SK-N-SH (cell line): ENCODE results near the gene HARS1. TPM values are rescaled to one million over a fixed set of nuclear protein-coding genes. Genes with fewer than 3 reads are reported as not detected.

Source experiments
- CTCF ChIA-PET: fragments of 300-600, 350-600 bp; formaldehyde crosslinking; extraction: SDS; loops from one replicate; lab custom pipeline; 2021; lab: Yijun Ruan, JAX
- POLR2A ChIA-PET: fragments of 350-600 bp; sonication (Branson Sonifier 250); formaldehyde crosslinking; extraction: SDS; loops from one replicate; lab custom pipeline; 2020; ENCODE audit warnings: antibody characterized with exemption, inconsistent platforms; lab: Yijun Ruan, JAX
- DNase-seq: peaks from one replicate; pipeline ENCODE4 v3.0.0; 2012
- H2AFZ ChIP-seq: fragments of 200-600 bp; sonication (generic); 2 replicates; pipeline ENCODE4 v1.8.1; 2016; ENCODE audit warnings: antibody characterized with exemption, mild to moderate bottlenecking, low read depth
- H3F3A ChIP-seq: fragments of 200-600 bp; sonication (generic); replicated peaks from 2 replicates; pipeline ENCODE3; 2016; ENCODE audit warnings: antibody characterized with exemption, mild to moderate bottlenecking; ENCODE audit not compliant: insufficient read depth
- H3K27ac ChIP-seq, 2 experiments: fragments of 200-500 bp in 1 of 2; fragments of 200-600 bp in 1 of 2; sonication (Bioruptor generic) in 1 of 2; sonication (generic), shearing (Covaris generic) in 1 of 2; 2 replicates each; pipeline versions ENCODE4 v1.5.1 to v1.6.1; 2014 to 2016; ENCODE audit warnings: low read depth in 2 of 2, inconsistent platforms in 1 of 2, low read length in 1 of 2, mild to moderate bottlenecking in 1 of 2, mixed read lengths in 1 of 2
- H3K27me3 ChIP-seq: fragments of 200-600 bp; sonication (generic), shearing (Covaris generic); 2 replicates; pipeline ENCODE4 v1.6.1; 2016; ENCODE audit warnings: mixed run types; ENCODE audit not compliant: insufficient read depth
- H3K36me3 ChIP-seq, 2 experiments: fragments of 200-500 bp in 1 of 2; fragments of 200-600 bp in 1 of 2; sonication (Bioruptor generic) in 1 of 2; sonication (generic) in 1 of 2; replicated peaks in 1 of 2; 2 replicates each; pipeline versions ENCODE3 to v1.5.1; 2014 to 2016; ENCODE audit warnings: low read length in 1 of 2, mild to moderate bottlenecking in 1 of 2; ENCODE audit not compliant: insufficient read depth in 2 of 2, control insufficient read depth in 1 of 2
- H3K4me1 ChIP-seq, 2 experiments: fragments of 200-500 bp in 1 of 2; fragments of 200-600 bp in 1 of 2; sonication (Bioruptor generic) in 1 of 2; sonication (generic), shearing (Covaris generic) in 1 of 2; 2 replicates each; pipeline versions ENCODE4 v1.5.1 to v1.6.1; 2014 to 2016; ENCODE audit warnings: low read depth in 1 of 2, low read length in 1 of 2, mixed run types in 1 of 2; ENCODE audit not compliant: insufficient read depth in 2 of 2, control insufficient read depth in 1 of 2
- H3K4me2 ChIP-seq: fragments of 200-600 bp; sonication (generic), shearing (Covaris generic); 2 replicates; pipeline ENCODE4 v1.6.1; 2017; ENCODE audit warnings: mixed run types
- H3K4me3 ChIP-seq, 2 experiments: fragments of 200-500 bp in 1 of 2; fragments of 200-600 bp in 1 of 2; sonication (Bioruptor generic) in 1 of 2; sonication (generic), shearing (Covaris generic) in 1 of 2; 2 replicates each; pipeline versions ENCODE4 v1.5.1 to v1.8.1; 2014 to 2016; ENCODE audit warnings: low read depth in 2 of 2, inconsistent platforms in 1 of 2, low read length in 1 of 2, mild to moderate bottlenecking in 1 of 2, mixed read lengths in 1 of 2, moderate library complexity in 1 of 2
- H3K79me2 ChIP-seq: fragments of 200-600 bp; sonication (generic); 2 replicates; pipeline ENCODE4 v1.8.1; 2017; ENCODE audit warnings: mild to moderate bottlenecking; ENCODE audit not compliant: insufficient read depth
- H3K9ac ChIP-seq: fragments of 200-600 bp; sonication (generic); 2 replicates; pipeline ENCODE4 v1.6.1; 2017; ENCODE audit warnings: mixed run types
- H3K9me2 ChIP-seq: fragments of 200-600 bp; sonication (generic); 2 replicates; pipeline ENCODE4 v1.6.1; 2017; ENCODE audit warnings: mixed run types
- H3K9me3 ChIP-seq: fragments of 200-600 bp; sonication (generic); 2 replicates; pipeline ENCODE4 v1.6.1; 2017; ENCODE audit warnings: mixed run types, mild to moderate bottlenecking, moderate library complexity
- H4K20me1 ChIP-seq: fragments of 200-600 bp; sonication (generic); 2 replicates; pipeline ENCODE4 v1.6.1; 2017; ENCODE audit warnings: mild to moderate bottlenecking, mixed run types; ENCODE audit not compliant: insufficient read depth
- CTCF ChIP-seq: fragments of 200-600 bp; sonication (generic); IDR thresholded peaks from 2 replicates; pipeline ENCODE4 v1.6.1; 2017; ENCODE audit warnings: antibody characterized with exemption, mild to moderate bottlenecking, moderate library complexity
- EP300 ChIP-seq, 2 experiments: IDR thresholded peaks; 2 replicates each; pipeline versions ENCODE4 v1.4.0 to v1.6.1; 2012; ENCODE audit warnings: borderline replicate concordance in 1 of 2, low read depth in 1 of 2, low read length in 1 of 2
- EZH2phosphoT487 ChIP-seq: fragments of 200-600 bp; sonication (generic); IDR thresholded peaks from 2 replicates; pipeline ENCODE4 v1.6.1; 2017; ENCODE audit warnings: low read depth, mixed run types, mild to moderate bottlenecking, antibody characterized with exemption, moderate library complexity, borderline replicate concordance
- GATA2 ChIP-seq: sonication (generic); formaldehyde crosslinking; IDR thresholded peaks from 2 replicates; pipeline ENCODE4 v1.5.0; 2020; ENCODE audit warnings: mild to moderate bottlenecking, missing genetic modification reagents
- RAD21 ChIP-seq: IDR thresholded peaks from 2 replicates; pipeline ENCODE4 v1.6.1; 2012; ENCODE audit warnings: mild to moderate bottlenecking, low read length
- REST ChIP-seq: IDR thresholded peaks from 2 replicates; pipeline ENCODE4 v1.6.1; 2012; ENCODE audit warnings: mild to moderate bottlenecking, low read depth, low read length, moderate library complexity
- USF1 ChIP-seq: IDR thresholded peaks from 2 replicates; pipeline ENCODE4 v1.4.0; 2012; ENCODE audit warnings: low read depth, borderline replicate concordance
- ZBTB33 ChIP-seq: IDR thresholded peaks from 2 replicates; pipeline ENCODE4 v1.4.0; 2012; ENCODE audit warnings: low read depth, borderline replicate concordance
- WGBS: methylation state at CpG from one replicate; pipeline ENCODE4 v1.1.6; 2017; ENCODE audit warnings: low lambda C conversion rate; 5-methylcytosine and 5-hydroxymethylcytosine counted together
- polyA plus RNA-seq, 3 experiments: library from polyadenylated mRNA; depleted of rRNA; stranded (reverse); fragments of >200 nt; gene quantifications; 2 replicates each; pipeline ENCODE4 v1.2.3, GENCODE V29; 2012

The HARS1 gene
- polyA plus RNA-seq, 1 of the 3 experiments (the other 2 are of a cell fraction) = 124 TPM

- Histone ChIP-seq H3K9me2 (no peaks in the 10 kb centered on the region), H2AFZ (no peak overlapping the region), H3K9me3 (no peaks in the 10 kb centered on the region; the same call in 1 of the 2 replicates), H3K4me3 (no peak overlapping the region), H3F3A (no peaks in the 10 kb centered on the region), H3K4me2 (no peak overlapping the region), H4K20me1 (no peaks in the 10 kb centered on the region), H3K9ac (no peak overlapping the region), H3K79me2 (no peaks in the 10 kb centered on the region), H3K36me3 (no peaks in the 10 kb centered on the region), H3K27me3 (no peaks in the 10 kb centered on the region), H3K4me1 (no peaks in the 10 kb centered on the region), H3K27ac (no peak overlapping the region)
- ChIA-PET CTCF (interaction anchor here (1.0 kb wide), 1 partner anchor 22 kb away, joined by 3 read pairs; no protein-coding TSS in a partner anchor), POLR2A (no interaction called here)
- WGBS = 0% methylated on average over 1 of the region's 1 CpG
- TF ChIP-seq EZH2phosphoT487 (no peak), ZBTB33 (no peak), GATA2 (CRISPR knock-in tag) (no peak), EP300 (IDR thresholded peaks at IDR 0.05; ENCODE audit: borderline replicate concordance in 1 of 2, low read depth in 1 of 2, low read length in 1 of 2) (no peak), CTCF (no peak), REST (no peak), USF1 (no peak), RAD21 (no peak)
- DNase-seq = no peak
Observed at GRCh38 chr5:140737486-140737885, 46.3 kb upstream of the HARS1 start.
